NB4 (cell line): ENCODE data around the gene MXI1.

ENCODE experiments used
- CTCF ChIP-seq: IDR thresholded peaks from one replicate; pipeline ENCODE4 v1.5.1; 2012; ENCODE audit warnings: low read depth, low read length
- POLR2A ChIP-seq: IDR thresholded peaks from 2 replicates; pipeline ENCODE4 v1.6.1; 2011; ENCODE audit warnings: mild to moderate bottlenecking; ENCODE audit not compliant: insufficient read length; ENCODE audit errors: extremely low read depth
- TF ChIP-seq, protein P1 (sequence below): IDR thresholded peaks from 2 replicates; pipeline ENCODE4 v1.6.1; 2011; ENCODE audit warnings: low read depth, low read length

DNA sequence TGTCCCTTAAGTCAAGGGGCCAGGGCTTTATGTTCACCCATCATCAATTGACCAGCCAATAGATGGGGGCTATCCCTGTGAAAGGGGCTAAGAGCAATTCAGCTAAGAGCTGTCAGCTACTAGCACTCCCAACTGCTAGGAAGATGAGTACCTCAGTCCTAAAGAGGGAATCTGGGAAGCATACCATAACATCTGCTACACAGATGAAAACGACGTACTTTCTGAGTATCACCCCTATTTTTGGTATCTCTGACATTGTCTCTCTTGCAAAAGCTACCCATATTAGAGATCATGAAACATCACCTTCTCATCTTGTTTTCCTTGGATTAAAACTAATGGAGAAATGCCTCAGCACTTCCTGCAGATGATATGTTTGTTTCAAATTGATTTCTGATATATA lies 104.8 kb downstream of the MXI1 start:
- TF ChIP-seq CTCF, result no peak
- TF ChIP-seq, protein P1, sequence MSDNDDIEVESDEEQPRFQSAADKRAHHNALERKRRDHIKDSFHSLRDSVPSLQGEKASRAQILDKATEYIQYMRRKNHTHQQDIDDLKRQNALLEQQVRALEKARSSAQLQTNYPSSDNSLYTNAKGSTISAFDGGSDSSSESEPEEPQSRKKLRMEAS, result no peak
- no peak for TF ChIP-seq POLR2A
